Psoas muscle (tissue), 8 donors: ENCODE results near the gene ANXA3. TPM values are rescaled to one million over a fixed set of nuclear protein-coding genes. Genes with fewer than 3 reads are reported as not detected.

Experiments used
- ATAC-seq, 4 donors: fragments of 200-7000 bp; cut with Tn5 transposase; one replicate each; pipeline ENCODE4 v1.9.1; 2020; ENCODE audit warnings: moderate library complexity in 3 of 4, mild to moderate bottlenecking in 2 of 4
- DNase-seq, 2 donors: peaks; one replicate each; pipeline ENCODE4 v3.0.0-alpha.2; 2020
- H3K27ac ChIP-seq: fragments of 200-600 bp; one replicate; pipeline ENCODE4 v1.8.0; 2022
- H3K27me3 ChIP-seq, 3 donors: fragments of 200-600 bp in 1 of 3; one replicate each; pipeline versions ENCODE4 v1.6.1 to v1.8.0; 2013 to 2022; ENCODE audit warnings: low read length in 2 of 3, mild to moderate bottlenecking in 2 of 3, moderate library complexity in 1 of 3; ENCODE audit not compliant: insufficient read depth in 3 of 3
- H3K36me3 ChIP-seq, 2 donors: fragments of 200-600 bp in 1 of 2; one replicate each; pipeline versions ENCODE4 v1.6.1 to v1.8.0; 2013 to 2022; ENCODE audit warnings: low read depth in 1 of 2, mild to moderate bottlenecking in 1 of 2, moderate library complexity in 1 of 2; ENCODE audit not compliant: insufficient read depth in 1 of 2
- H3K4me1 ChIP-seq: fragments of 200-600 bp; one replicate; pipeline ENCODE4 v1.8.0; 2022
- H3K4me3 ChIP-seq: fragments of 200-600 bp; one replicate; pipeline ENCODE4 v1.8.0; 2022; ENCODE audit warnings: mild to moderate bottlenecking
- H3K9me3 ChIP-seq: fragments of 200-600 bp; one replicate; pipeline ENCODE4 v1.8.0; 2022
- WGBS, 3 donors: extraction: QIAGEN DNeasy Blood & Tissue Kit; methylation state at CpG; one replicate each; pipeline versions ENCODE4 v1.1.6 to v1.1.7; 2013; 5-methylcytosine and 5-hydroxymethylcytosine counted together
- intact Hi-C, 2 donors: fragments of 100-400 bp; cut with DNase I; formaldehyde crosslinking; loops; one replicate each; pipeline versions ENCODE4 v1.11.0 to v1.14.2; 2022
- polyA plus RNA-seq, 3 donors: library from polyadenylated mRNA; stranded (reverse); fragments of 200-250 nt; gene quantifications; one replicate each; pipeline ENCODE4 v1.2.3, GENCODE V29; 2013
- total RNA-seq, 4 donors: library from RNA; stranded (reverse); fragmentation: NEBNext Ultra II Directional in 2 of 4; extraction: Animal tissue kit (Norgen Biotek cat#: 25700) in 2 of 4; gene quantifications; one replicate each; pipeline versions ENCODE4 v1.2.1 to v1.2.4, GENCODE V29; 2021 to 2023
- TF ChIP-seq, protein P1 (sequence below): fragments of 200-600 bp; IDR thresholded peaks from one replicate; pipeline ENCODE4 v1.8.0; 2022; ENCODE audit warnings: antibody characterized with exemption
- donor health status: healthy with polysubstance abuse.
- donor health status: DM: no; HTN: no; CAD: no; lungs with moderate emphysema.
- donor health status: Bipolar disorder and iron deficiency.
- donor health status: healthy.
- donor health status: DM: yes; HTN: yes; CAD: no.
- donor health status: DM: no; HTN: no; CAD: no.
- donor health status: DM: no; HTN: no; CAD: no.
- donor health status: DM: yes; HTN: yes; CAD: no.

The ANXA3 gene
- total and polyA plus RNA-seq, 7 donors, result 11.8 to 27.6 (median 18.1) TPM

DNA sequence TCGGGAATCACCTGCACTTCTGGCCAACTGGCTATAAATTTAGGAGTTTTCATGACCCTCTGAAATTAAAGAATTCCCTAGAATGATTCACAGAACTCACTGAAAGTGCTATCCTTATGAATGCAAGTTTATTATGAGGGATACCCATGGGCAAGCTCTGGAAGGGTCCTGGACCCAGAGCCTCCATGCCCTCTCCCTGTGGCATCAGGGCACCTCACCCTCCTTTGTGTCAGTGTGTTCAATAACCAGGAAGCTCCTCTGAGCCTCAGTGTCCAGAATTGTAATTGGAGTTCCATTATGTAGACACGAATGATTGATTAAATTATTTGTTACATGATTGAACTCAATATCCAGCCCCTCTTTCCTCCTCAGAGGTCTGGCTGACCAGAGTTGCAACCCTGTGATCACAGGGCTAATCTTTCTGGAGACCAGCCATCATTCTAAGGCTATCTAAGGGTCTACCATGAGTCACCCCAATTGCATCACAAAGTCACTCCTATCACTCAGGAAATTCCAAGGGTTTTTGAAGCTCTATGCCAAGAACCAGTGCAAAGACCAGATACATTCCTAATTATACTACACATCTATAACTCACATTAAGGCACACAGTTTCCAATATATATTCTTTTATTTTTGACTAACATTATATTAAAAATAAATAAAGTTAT, 8.9 kb downstream of the ANXA3 start:
- H3K27me3 ChIP-seq, result no peaks in the 10 kb centered on the region
- DNase-seq, result no peak
- H3K4me3 ChIP-seq, result no peak overlapping the region
- TF ChIP-seq, protein P1, sequence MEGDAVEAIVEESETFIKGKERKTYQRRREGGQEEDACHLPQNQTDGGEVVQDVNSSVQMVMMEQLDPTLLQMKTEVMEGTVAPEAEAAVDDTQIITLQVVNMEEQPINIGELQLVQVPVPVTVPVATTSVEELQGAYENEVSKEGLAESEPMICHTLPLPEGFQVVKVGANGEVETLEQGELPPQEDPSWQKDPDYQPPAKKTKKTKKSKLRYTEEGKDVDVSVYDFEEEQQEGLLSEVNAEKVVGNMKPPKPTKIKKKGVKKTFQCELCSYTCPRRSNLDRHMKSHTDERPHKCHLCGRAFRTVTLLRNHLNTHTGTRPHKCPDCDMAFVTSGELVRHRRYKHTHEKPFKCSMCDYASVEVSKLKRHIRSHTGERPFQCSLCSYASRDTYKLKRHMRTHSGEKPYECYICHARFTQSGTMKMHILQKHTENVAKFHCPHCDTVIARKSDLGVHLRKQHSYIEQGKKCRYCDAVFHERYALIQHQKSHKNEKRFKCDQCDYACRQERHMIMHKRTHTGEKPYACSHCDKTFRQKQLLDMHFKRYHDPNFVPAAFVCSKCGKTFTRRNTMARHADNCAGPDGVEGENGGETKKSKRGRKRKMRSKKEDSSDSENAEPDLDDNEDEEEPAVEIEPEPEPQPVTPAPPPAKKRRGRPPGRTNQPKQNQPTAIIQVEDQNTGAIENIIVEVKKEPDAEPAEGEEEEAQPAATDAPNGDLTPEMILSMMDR, result no peak
- H3K9me3 ChIP-seq, result no peaks in the 10 kb centered on the region
- H3K36me3 ChIP-seq, result no peaks in the 10 kb centered on the region
- H3K4me1 ChIP-seq, result no peaks in the 10 kb centered on the region
- intact Hi-C loops, result no loop called here
- H3K27ac ChIP-seq, result no peak overlapping the region
- 61 to 67% (median 65%) methylated on average over 2 of the region's 2 CpGs for WGBS, 3 donors
- peak in 1 of 4 donors; percentile 36 for ATAC-seq

DNA sequence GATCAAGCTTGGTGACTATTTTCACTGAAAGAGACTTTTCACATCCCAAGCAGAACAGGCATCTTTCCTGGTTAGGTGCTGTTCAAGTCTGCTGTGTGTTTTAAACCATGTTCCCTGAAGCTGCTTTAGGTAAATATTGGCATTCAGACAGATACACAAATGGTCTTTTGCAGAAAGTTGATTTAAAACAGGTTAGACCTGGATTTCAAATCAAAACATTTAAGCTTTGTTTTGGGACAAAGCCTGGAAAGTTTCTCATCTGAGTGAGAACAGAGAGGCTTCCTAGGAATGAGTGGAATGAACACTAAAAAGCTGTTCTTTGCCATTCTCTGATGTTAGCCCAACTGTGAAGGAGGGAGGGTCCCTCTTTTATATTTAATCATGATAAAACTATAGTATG, 10.1 kb downstream of the ANXA3 start:
- no peaks in the 10 kb centered on the region for H3K27me3 ChIP-seq
- intact Hi-C loops, result no loop called here
- no peak for DNase-seq
- no peaks in the 10 kb centered on the region for H3K36me3 ChIP-seq
- TF ChIP-seq, protein P1, result no peak
- no peak overlapping the region for H3K27ac ChIP-seq
- no peak overlapping the region for H3K4me3 ChIP-seq
- no peaks in the 10 kb centered on the region for H3K9me3 ChIP-seq
- no peak for ATAC-seq
- no peaks in the 10 kb centered on the region for H3K4me1 ChIP-seq

DNA sequence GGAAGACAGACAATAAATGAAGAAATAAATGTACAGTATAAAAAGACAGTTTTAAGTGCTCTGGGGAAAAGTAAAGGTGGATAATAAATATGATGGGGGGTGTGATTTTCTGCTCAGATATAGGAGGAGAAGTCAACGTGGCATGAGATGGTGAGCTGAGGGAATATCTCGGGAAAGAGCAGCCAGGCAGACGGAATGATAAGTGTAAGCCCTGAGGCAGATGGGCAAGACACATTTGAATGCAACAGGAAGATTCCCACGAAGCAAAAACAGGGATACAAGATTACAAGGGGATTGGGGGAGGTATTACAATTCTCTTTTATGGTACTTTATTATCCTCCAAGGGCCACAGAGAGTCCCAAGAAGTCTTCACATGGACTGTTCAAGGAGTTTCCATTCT, 11.1 kb downstream of the ANXA3 start:
- no peaks in the 10 kb centered on the region for H3K27me3 ChIP-seq
- H3K9me3 ChIP-seq, result no peaks in the 10 kb centered on the region
- DNase-seq (no peak), ATAC-seq (no peak)
- H3K27ac ChIP-seq, result no peak overlapping the region
- WGBS, 3 donors, result 68 to 74% (median 71%) methylated on average over 4 of the region's 4 CpGs
- no peak overlapping the region for H3K4me3 ChIP-seq
- TF ChIP-seq, protein P1, result no peak
- intact Hi-C loops, result no loop called here
- no peaks in the 10 kb centered on the region for H3K4me1 ChIP-seq
- no peaks in the 10 kb centered on the region for H3K36me3 ChIP-seq

DNA sequence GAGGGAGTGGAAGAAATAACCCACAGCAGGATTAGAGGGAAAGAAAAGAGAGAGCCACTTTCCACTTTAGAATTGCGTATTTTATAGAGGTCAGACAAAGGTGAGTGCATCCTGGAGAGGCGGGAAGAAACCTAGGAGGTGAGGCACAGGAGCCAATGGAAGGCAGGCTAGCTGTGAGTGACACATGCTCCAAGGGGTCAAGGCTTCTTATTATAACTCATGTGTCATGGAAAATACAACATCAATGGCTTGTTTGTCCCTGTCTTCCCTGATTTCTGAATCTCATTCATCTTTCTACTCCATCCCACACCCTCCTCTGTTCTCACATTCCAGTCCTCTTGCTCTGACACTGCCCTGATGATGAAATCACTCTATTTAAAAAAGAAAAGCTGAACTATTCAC, 14.4 kb downstream of the ANXA3 start:
- ATAC-seq (no peak), DNase-seq (no peak)
- no peak overlapping the region for H3K4me3 ChIP-seq
- no peaks in the 10 kb centered on the region for H3K9me3 ChIP-seq
- intact Hi-C loops, result no loop called here
- no peak overlapping the region for H3K27ac ChIP-seq
- no peaks in the 10 kb centered on the region for H3K36me3 ChIP-seq
- H3K4me1 ChIP-seq, result no peaks in the 10 kb centered on the region
- 95 to 98% (median 96%) methylated on average over 2 of the region's 2 CpGs for WGBS, 3 donors
- no peaks in the 10 kb centered on the region for H3K27me3 ChIP-seq
- TF ChIP-seq, protein P1, result no peak
